PC-3 (cell line): ENCODE results near the gene FMO3. TPM values are rescaled to one million over a fixed set of nuclear protein-coding genes. Genes with fewer than 3 reads are reported as not detected.

Source experiments
- ATAC-seq: fragments of 200-7000 bp; cut with Tn5 transposase; 2 replicates; pipeline ENCODE4 v1.9.1; 2020; ENCODE audit warnings: mild to moderate bottlenecking, moderate library complexity
- BruUV-seq: library from RNA; stranded (reverse); fragments of 400-500 nt; replicated peaks from 2 replicates; lab custom pipeline; 2021; lab: Mats Ljungman, UMichigan
- CTCF ChIA-PET: fragments of 300-600 bp; sonication (Branson Sonifier 250); formaldehyde crosslinking; loops from one replicate; lab custom pipeline; 2022; ENCODE audit warnings: antibody characterized with exemption; lab: Charles Lee
- POLR2A ChIA-PET: fragments of 300-600 bp; sonication (Branson Sonifier 250); formaldehyde crosslinking; loops from one replicate; lab custom pipeline; 2022; ENCODE audit warnings: antibody characterized with exemption; ENCODE audit not compliant: unreplicated experiment; lab: Charles Lee
- DNase-seq: peaks from one replicate; pipeline ENCODE4 v3.0.0-alpha.2; 2015
- H2AFZ ChIP-seq: fragments of 300-600 bp; sonication (generic); 2 replicates; pipeline ENCODE4 v1.6.0; 2016; ENCODE audit warnings: antibody characterized with exemption, low read length
- H3F3A ChIP-seq: fragments of 300-600 bp; sonication (generic); one replicate; pipeline ENCODE4 v1.6.0; 2017; ENCODE audit warnings: antibody characterized with exemption, low read length, control low read depth, mild to moderate bottlenecking; ENCODE audit not compliant: unreplicated experiment
- H3K27ac ChIP-seq: fragments of 300-600 bp; sonication (generic); 2 replicates; pipeline ENCODE4 v1.5.1; 2016; ENCODE audit warnings: mild to moderate bottlenecking, low read length
- H3K27me3 ChIP-seq: fragments of 300-600 bp; sonication (generic); 2 replicates; pipeline ENCODE4 v1.6.1; 2016; ENCODE audit warnings: low read length, mixed read lengths
- H3K36me3 ChIP-seq: fragments of 300-600 bp; sonication (generic); 2 replicates; pipeline ENCODE4 v1.6.1; 2016; ENCODE audit warnings: low read depth, mixed run types, low read length, mixed read lengths
- H3K4me1 ChIP-seq: fragments of 300-600 bp; sonication (generic); 2 replicates; pipeline ENCODE4 v1.5.1; 2016; ENCODE audit warnings: low read length; ENCODE audit not compliant: insufficient read depth
- H3K4me2 ChIP-seq: fragments of 300-600 bp; sonication (generic); 2 replicates; pipeline ENCODE4 v1.6.0; 2016; ENCODE audit warnings: low read length
- H3K4me3 ChIP-seq: fragments of 300-600 bp; sonication (generic); 2 replicates; pipeline ENCODE4 v1.5.1; 2016; ENCODE audit warnings: mild to moderate bottlenecking, low read length, mixed read lengths
- H3K79me2 ChIP-seq: fragments of 300-600 bp; sonication (generic); 2 replicates; pipeline ENCODE4 v1.6.1; 2017; ENCODE audit warnings: low read length, mixed read lengths
- H3K9ac ChIP-seq: fragments of 300-600 bp; sonication (generic); 2 replicates; pipeline ENCODE4 v1.6.0; 2016; ENCODE audit warnings: mild to moderate bottlenecking, low read length
- H3K9me2 ChIP-seq: fragments of 300-600 bp; sonication (generic); replicated peaks from 2 replicates; pipeline ENCODE4 v1.6.1; 2016; ENCODE audit warnings: mixed run types, low read length, mixed read lengths
- H3K9me3 ChIP-seq: fragments of 300-600 bp; sonication (generic); 2 replicates; pipeline ENCODE4 v1.6.1; 2016; ENCODE audit warnings: low read length, mixed read lengths
- H4K20me1 ChIP-seq: fragments of 300-600 bp; sonication (generic); 2 replicates; pipeline ENCODE4 v1.6.1; 2016; ENCODE audit warnings: low read length, mixed read lengths
- CTCF ChIP-seq: fragments of 300-600 bp; sonication (generic); conservative IDR thresholded peaks from 2 replicates; pipeline ENCODE4 v1.5.1; 2017; ENCODE audit warnings: antibody characterized with exemption, low read depth, mild to moderate bottlenecking, low read length
- EZH2 ChIP-seq: fragments of 300-600 bp; sonication (generic); IDR thresholded peaks from one replicate; pipeline ENCODE4 v1.6.1; 2017; ENCODE audit warnings: antibody characterized with exemption, mild to moderate bottlenecking, low read length; ENCODE audit not compliant: unreplicated experiment
- EZH2phosphoT487 ChIP-seq: fragments of 300-600 bp; sonication (generic); IDR thresholded peaks from 2 replicates; pipeline ENCODE4 v1.6.1; 2018; ENCODE audit warnings: mild to moderate bottlenecking, antibody characterized with exemption, low read length, borderline replicate concordance
- intact Hi-C: fragments of 100-400 bp; cut with micrococcal nuclease; formaldehyde crosslinking; loops from 2 replicates; pipeline ENCODE4 v1.9.0; 2023
- total RNA-seq: library from RNA; depleted of rRNA; stranded (reverse); fragments of >200 nt; gene quantifications from 2 replicates; pipeline ENCODE4 v1.2.3, GENCODE V29; 2014

Gene FMO3
- total RNA-seq, 1 experiment from 2014 or later: not detected

- Histone ChIP-seq H3K9me2 (no peaks in the 10 kb centered on the region), H3K27me3 (peaks cover 48% of the 10 kb centered on the region), H3K4me1 (no peaks in the 10 kb centered on the region), H2AFZ (no peak overlapping the region), H3K79me2 (no peaks in the 10 kb centered on the region), H3K36me3 (no peaks in the 10 kb centered on the region), H3K4me3 (no peak overlapping the region), H4K20me1 (no peaks in the 10 kb centered on the region), H3K9ac (no peak overlapping the region), H3F3A (no peaks in the 10 kb centered on the region), H3K9me3 (no peaks in the 10 kb centered on the region), H3K27ac (no peak overlapping the region), H3K4me2 (no peak overlapping the region)
- TF ChIP-seq CTCF (no peak), EZH2 (no peak), EZH2phosphoT487 (no peak)
- intact Hi-C loops: no loop called here
- BruUV-seq: no TSS peak
- CTCF ChIA-PET: no interaction called here
- POLR2A ChIA-PET: no interaction called here
- no peak for DNase-seq
- no peak for ATAC-seq
Observed at GRCh38 chr1:171084870-171085269, 5.8 kb upstream of the FMO3 start.

GRCh38 chr1:171087896-171088295, 2.8 kb upstream of the FMO3 start:
- Histone ChIP-seq H3K4me3 (no peak overlapping the region), H3K9ac (no peak overlapping the region), H3F3A (no peaks in the 10 kb centered on the region), H3K4me2 (no peak overlapping the region), H2AFZ (no peak overlapping the region), H3K9me3 (no peaks in the 10 kb centered on the region), H3K27ac (no peak overlapping the region), H3K27me3 (peaks cover 76% of the 10 kb centered on the region), H4K20me1 (no peaks in the 10 kb centered on the region), H3K36me3 (no peaks in the 10 kb centered on the region), H3K4me1 (no peaks in the 10 kb centered on the region), H3K79me2 (no peaks in the 10 kb centered on the region), H3K9me2 (no peaks in the 10 kb centered on the region)
- ATAC-seq (no peak), DNase-seq (no peak)
- ChIA-PET CTCF (no interaction called here), POLR2A (no interaction called here)
- BruUV-seq: no TSS peak
- no peak for TF ChIP-seq EZH2
- no peak for TF ChIP-seq CTCF
- TF ChIP-seq EZH2phosphoT487: no peak
- intact Hi-C loops: no loop called here

- Histone ChIP-seq H3K9me2 (no peaks in the 10 kb centered on the region), H3K4me3 (no peak overlapping the region), H3K27ac (no peak overlapping the region), H3K36me3 (no peaks in the 10 kb centered on the region), H3K4me2 (no peak overlapping the region), H4K20me1 (no peaks in the 10 kb centered on the region), H3F3A (no peaks in the 10 kb centered on the region), H2AFZ (no peak overlapping the region), H3K27me3 (peaks cover 62% of the 10 kb centered on the region), H3K4me1 (no peaks in the 10 kb centered on the region), H3K9me3 (no peaks in the 10 kb centered on the region), H3K9ac (no peak overlapping the region), H3K79me2 (no peaks in the 10 kb centered on the region)
- DNase-seq: no peak
- POLR2A ChIA-PET: no interaction called here
- no peak for ATAC-seq
- BruUV-seq: no TSS peak
- TF ChIP-seq CTCF (no peak), EZH2 (no peak), EZH2phosphoT487 (no peak)
- intact Hi-C loops: no loop called here
- CTCF ChIA-PET: no interaction called here
Observed at GRCh38 chr1:171103862-171104261, 13.2 kb downstream of the FMO3 start.
